Coronary artery (tissue), 2 donors: ENCODE data around the gene SH2D6.

Experiments used
- DNase-seq: peaks from one replicate; pipeline ENCODE4 v3.0.0-alpha.2; 2017; ENCODE audit warnings: low spot score
- H3K27ac ChIP-seq, 2 donors: fragments of 200-600 bp; sonication (generic); one replicate each; pipeline ENCODE4 v1.5.1; 2016 to 2019
- H3K4me3 ChIP-seq: fragments of 200-600 bp; sonication (generic); 2 replicates; pipeline ENCODE4 v1.5.1; 2016; ENCODE audit warnings: mild to moderate bottlenecking, moderate library complexity
- TF ChIP-seq, protein P1 (sequence below): fragments of 200-600 bp; sonication (generic); IDR thresholded peaks from one replicate; pipeline ENCODE4 v1.5.1; 2019; ENCODE audit warnings: antibody characterized with exemption

Gene SH2D6

DNA sequence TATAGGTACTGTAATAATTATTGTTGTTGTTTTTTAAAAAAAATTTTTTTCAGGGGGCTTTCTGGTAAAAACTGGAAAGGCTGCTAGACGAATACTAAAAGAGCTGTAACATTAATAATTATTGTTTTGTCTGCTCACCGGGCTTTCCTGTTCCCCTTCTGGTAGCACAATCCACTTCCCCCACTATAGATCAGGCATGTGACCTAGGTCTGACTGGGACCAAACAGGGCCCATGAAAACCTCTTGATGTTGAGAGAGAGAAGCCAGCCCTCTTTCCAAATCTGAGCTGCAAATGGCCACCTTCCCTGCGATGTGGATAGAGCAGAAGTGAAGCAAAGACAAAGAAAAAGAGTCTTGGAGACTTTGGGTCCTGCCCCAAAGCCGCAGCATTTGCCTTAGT lies 23.4 kb downstream of the SH2D6 start:
- TF ChIP-seq, protein P1, sequence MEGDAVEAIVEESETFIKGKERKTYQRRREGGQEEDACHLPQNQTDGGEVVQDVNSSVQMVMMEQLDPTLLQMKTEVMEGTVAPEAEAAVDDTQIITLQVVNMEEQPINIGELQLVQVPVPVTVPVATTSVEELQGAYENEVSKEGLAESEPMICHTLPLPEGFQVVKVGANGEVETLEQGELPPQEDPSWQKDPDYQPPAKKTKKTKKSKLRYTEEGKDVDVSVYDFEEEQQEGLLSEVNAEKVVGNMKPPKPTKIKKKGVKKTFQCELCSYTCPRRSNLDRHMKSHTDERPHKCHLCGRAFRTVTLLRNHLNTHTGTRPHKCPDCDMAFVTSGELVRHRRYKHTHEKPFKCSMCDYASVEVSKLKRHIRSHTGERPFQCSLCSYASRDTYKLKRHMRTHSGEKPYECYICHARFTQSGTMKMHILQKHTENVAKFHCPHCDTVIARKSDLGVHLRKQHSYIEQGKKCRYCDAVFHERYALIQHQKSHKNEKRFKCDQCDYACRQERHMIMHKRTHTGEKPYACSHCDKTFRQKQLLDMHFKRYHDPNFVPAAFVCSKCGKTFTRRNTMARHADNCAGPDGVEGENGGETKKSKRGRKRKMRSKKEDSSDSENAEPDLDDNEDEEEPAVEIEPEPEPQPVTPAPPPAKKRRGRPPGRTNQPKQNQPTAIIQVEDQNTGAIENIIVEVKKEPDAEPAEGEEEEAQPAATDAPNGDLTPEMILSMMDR, result no peak
- DNase-seq, result no peak
- no peak overlapping the region for H3K27ac ChIP-seq
- no peak overlapping the region for H3K4me3 ChIP-seq

DNA sequence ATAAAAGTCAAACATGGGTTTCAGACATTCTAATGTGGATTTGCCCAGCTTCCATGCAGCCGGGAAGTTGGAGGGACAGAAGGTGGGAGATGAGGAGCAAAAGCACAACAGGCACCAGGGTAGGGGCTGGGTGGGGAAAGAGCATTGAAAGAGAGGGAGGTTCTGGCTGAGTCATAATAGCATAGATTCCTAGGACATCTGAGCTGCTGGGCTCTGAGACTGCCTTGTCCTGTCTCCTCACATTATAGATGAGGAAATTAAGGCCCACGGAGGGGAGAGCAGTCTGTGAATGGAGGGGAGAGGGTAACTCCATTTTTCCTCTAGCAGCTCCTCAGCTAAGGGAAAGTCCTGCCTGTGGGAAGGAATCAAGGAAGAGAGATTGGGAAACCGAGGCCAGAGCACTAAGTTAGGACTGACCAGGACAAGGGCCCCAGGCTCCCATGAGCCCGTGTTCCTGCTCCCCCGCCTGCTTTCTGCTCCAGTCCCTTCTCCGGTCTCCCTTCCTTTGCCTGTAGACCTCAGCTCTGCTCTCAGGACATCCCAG lies 26.2 kb downstream of the SH2D6 start:
- H3K4me3 ChIP-seq, result no peak overlapping the region
- no peak for DNase-seq
- H3K27ac ChIP-seq, result no peak overlapping the region
- TF ChIP-seq, protein P1, result no peak

DNA sequence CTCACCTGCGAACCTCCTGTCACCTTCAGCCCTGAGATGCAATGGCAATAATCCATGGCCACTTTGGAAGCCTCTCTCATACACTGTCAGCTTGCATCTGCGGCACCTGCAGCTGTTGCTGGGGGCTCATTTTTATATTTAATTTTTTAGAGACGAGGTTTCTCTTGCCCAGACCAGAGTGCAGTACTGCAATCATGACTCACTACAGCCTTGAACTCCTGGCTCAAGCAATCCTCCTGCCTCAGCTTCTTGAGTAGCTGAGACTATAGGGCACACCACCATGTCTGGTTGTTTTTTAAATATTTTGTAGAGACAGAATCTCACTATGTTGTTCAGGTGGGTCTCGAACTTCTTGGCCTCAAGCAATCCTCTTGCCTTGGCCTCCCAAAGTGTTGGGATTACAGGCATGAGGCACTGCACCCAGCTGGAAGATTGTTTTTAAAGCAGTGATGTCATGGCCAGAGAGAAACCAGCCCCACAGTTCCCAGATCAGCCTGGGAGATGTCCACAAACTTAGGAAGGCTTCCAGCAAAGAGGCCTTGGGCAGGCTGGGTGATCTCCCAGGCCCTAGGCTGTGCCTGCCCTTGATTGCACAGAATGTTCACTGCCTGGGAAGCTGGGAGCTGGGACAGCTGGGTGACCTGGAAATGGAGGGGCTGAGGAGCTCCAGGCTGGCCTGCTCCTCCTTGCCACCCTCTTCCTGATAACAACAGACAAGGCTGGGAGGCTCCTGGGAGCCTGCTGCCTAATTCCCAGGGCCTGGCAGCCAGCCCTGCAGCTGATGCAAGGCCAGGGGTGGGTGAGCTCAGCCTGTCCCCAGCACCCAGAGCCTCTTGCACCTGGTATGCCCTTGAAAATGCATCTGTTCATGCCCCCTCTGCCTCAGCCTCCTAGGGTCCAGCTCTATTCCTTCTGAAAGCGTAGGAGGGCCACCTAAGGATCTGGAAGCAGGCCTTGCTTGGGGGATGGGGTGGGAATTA lies 27.1 kb downstream of the SH2D6 start:
- TF ChIP-seq, protein P1, result no peak
- no peak overlapping the region for H3K4me3 ChIP-seq
- peak; percentile 73 for DNase-seq
- H3K27ac ChIP-seq, result peak overlapping the region; percentile 15 to 73

DNA sequence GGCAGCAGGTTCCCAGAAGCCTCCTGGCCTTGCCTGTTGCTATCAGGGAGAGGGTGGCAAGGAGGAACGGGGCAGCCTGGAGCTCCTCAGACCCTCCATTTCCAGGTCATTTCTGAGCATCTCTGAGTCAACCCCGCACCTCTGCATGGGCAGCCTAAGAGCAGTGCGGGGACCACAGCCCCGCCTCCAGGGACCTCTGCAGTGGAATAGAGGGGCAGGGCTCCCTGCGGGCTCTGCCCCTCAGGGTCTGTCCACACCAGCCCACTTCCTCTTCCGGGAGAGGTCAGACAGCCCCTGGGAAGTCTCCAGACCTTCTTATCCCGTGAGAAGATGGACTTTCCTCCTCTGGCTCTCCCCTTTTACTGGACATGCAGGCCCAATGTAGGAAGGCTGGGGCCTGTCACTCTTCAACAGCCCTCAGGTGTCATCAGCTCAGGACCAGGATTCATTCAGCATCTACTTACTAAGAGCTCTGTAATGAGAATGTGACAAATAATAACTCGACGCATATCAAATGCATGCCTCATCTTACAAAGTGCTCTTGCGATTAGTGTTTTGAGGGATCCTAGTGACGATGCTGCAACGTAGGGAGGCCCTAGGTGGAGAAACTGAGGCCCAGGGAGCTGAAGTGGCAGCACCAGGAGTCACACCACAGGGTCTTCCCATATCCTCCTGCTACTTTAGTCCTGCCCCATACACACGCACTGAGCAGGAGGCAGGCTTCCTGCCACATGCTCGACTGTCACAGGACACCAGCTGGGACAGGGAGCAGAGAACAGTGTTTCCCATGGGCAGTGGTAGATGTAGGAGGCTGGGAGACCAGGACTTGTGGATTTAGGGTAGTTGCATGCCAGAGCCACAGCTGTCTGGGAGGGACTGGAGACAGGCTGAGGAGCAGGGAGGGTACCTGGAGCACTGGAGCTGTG lies 28.0 kb downstream of the SH2D6 start:
- Histone ChIP-seq H3K4me3 (no peak overlapping the region), H3K27ac (peak overlapping the region; percentile 15 to 73)
- TF ChIP-seq, protein P1, result no peak
- DNase-seq, result no peak

DNA sequence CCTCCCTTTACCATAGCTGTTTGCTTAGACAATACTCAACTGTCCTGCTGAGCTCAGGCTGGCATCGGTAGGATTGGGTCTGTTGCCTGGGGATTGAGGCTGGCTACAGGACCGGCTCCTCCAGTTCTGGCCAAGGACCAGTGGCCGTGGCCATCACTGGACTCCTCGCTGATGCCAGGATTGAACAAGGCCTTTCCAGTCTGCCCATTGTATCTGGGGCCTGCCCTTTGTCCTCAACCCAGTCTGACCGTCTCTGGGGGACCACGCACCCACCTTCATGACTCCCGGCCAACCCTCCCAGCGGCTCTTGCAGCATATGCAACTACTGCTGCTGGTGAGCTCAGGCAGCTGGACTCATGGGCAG lies 28.7 kb downstream of the SH2D6 start:
- TF ChIP-seq, protein P1, result no peak
- DNase-seq, result no peak
- H3K27ac ChIP-seq, result no peak overlapping the region
- H3K4me3 ChIP-seq, result no peak overlapping the region

DNA sequence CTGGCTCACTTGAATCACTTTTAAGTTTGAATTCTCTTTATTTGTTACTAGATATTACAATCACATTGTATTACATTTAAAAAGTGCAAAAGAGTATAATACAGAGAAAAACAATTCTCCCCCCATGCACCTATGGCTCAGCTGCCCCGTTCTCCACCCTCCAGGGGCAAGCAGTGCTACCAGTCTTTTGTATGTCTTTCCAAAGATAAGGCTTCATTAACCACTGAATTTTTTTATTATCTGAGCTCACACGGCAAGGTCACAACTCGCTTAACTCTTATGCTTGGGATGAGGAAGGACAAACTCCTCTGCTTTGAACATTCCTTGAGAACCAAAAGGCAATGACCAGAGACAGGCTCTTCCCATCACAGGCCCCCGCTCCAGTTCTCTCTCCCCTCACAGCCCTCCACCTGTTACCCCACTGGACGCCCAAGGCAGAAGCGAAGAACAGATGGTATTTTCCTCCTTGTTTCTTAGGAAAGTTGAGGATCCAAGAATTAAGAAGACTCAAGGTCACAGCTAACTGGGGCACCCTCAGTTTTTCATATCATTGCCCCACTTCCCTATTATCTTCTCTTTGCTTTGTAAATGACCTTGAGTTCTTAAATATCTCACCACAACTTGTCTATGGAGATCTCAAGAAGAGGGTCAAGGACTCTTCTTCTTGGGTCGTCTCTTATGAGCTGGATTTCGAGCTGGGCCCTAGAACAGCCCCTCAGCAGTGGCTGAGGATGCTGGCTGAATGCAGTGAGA lies 30.1 kb downstream of the SH2D6 start:
- DNase-seq, result no peak
- H3K27ac ChIP-seq, result no peak overlapping the region
- TF ChIP-seq, protein P1, result no peak
- H3K4me3 ChIP-seq, result no peak overlapping the region
